GM12873 (cell line): Measurements from ENCODE around the gene FBLIM1.

Source experiments
- TF ChIP-seq, protein P1 (sequence below): IDR thresholded peaks from 2 replicates; pipeline ENCODE4 v1.5.1; 2012; ENCODE audit warnings: low read depth, mild to moderate bottlenecking, moderate library complexity, low read length, control low read depth; ENCODE audit not compliant: insufficient read depth; ENCODE audit errors: missing control alignments

The FBLIM1 gene

DNA sequence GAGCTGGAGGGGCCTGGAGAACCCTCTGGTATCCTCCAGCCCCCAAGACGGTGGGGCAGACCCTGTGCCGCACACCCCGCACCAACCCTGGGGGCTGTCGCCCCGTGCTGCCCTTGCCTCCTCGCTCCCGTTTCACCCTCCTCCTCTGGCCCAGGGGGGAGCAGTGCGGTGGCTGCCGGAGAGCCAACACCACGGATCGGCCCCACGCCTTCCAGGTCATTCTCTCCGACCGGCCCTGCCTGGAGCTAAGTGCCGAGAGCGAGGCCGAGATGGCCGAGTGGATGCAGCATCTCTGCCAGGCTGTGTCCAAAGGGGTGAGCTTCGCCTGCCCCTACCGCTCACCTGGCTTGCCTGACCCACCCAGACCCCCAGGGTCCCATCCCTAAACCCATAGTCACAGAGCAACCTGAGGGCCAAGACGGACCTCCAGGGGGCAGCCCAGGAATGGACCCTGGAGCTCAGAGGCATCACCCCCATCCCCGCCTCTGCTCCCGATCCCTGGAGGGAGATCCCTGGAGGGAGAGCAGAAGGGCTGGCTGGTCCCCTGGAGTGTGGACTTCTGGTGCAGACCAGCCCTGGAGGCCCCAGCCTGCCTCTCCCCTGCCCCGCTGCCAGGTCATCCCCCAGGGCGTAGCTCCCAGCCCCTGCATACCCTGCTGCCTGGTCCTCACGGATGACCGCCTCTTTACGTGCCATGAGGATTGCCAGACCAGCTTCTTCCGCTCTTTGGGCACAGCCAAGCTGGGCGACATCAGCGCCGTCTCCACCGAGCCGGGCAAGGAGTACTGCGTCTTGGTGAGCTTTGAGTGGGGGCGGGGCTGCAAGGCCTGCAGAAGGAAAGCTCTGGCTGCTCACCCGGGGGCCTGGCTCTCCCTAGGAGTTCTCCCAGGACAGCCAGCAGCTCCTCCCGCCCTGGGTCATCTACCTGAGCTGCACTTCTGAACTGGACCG, 26.6 kb upstream of the FBLIM1 start:
- TF ChIP-seq, protein P1, sequence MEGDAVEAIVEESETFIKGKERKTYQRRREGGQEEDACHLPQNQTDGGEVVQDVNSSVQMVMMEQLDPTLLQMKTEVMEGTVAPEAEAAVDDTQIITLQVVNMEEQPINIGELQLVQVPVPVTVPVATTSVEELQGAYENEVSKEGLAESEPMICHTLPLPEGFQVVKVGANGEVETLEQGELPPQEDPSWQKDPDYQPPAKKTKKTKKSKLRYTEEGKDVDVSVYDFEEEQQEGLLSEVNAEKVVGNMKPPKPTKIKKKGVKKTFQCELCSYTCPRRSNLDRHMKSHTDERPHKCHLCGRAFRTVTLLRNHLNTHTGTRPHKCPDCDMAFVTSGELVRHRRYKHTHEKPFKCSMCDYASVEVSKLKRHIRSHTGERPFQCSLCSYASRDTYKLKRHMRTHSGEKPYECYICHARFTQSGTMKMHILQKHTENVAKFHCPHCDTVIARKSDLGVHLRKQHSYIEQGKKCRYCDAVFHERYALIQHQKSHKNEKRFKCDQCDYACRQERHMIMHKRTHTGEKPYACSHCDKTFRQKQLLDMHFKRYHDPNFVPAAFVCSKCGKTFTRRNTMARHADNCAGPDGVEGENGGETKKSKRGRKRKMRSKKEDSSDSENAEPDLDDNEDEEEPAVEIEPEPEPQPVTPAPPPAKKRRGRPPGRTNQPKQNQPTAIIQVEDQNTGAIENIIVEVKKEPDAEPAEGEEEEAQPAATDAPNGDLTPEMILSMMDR = no peak

DNA sequence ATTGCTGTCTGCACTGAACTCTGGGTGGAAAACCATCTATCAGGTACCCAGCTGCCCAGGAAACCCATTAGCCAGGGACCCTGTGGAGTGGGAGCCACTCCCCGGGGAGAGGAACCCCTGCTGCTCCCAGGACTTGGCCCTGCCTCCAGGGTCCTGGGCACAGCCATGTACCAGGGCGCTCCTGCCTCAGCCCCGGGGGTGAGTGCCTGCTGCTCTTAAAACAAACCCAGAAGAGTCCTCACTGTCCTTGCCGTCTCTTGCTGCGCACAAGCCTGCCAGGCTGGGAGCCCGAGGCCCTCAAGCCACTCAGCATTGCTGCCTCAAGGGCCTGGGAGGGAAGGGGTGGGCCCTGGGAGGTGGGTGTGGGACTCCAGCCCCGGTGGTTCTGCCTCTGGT, 25.9 kb upstream of the FBLIM1 start:
- TF ChIP-seq, protein P1 = no peak

DNA sequence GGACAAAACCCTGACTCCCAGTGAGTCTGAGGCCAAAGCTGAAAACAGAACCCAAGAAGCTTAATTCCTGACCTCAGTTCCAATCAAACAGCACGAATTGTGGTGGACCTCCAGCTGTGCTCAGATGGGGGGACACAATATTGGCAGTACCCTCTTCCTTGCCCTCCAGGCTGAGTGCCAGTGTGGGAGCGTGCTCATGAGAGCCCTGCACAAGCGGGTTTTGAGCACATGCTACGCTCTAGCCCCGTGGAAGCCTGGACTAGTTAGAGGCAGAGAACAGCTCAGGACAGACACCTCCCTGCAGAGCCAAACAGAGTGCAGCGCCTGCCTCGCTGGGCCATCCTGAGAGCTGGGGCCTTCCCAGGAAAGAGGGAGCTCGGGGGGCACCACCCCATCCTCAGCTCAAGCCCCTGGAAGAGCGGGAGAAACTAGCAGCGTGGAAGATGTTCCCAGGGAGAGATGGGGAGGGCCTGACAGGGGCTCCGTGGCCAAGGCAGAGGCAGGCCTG, 25.3 kb upstream of the FBLIM1 start:
- TF ChIP-seq, protein P1 = no peak

DNA sequence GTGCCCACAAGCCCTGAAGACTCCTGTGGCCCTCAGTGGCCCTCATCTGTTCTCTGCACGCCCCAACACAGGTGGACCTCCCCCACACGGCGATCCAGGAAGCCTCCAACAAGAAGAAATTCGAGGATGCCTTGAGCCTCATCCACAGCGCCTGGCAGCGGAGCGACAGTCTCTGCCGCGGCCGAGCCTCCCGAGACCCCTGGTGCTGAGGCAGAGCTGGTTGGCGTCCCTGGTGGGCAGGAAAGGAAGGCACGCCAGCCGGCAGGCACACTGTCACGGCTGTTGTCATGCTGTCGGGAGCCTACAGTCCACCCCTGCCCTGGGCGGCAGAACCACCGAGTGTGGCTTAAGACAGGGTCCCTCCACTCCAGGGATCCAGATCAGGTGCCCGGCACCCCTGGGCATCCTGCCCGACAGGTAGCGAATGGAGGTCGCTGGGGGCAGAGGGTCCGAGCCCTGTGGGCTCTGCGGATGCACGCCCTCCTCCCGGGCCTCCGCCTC, 24.8 kb upstream of the FBLIM1 start:
- TF ChIP-seq, protein P1 = no peak

DNA sequence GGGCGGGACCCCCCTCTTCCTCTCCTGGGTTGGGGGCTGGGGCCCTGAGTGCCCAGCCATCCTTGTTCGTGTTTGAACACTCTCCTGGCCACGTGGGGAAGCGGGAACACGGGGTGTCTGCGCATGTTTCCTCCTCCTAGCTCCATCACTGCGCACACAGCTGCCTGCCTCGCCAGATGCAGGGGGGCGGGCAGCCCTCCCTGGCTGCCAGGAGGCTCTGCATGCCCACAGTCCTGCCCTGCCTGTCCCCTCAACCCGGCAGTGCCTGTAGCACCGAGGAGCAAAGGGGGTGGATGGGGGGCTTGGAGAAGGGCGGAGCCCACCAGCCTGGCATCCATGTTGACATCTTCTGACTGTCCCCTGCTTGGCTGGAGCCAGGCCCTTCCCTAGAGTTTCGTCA, 24.3 kb upstream of the FBLIM1 start:
- TF ChIP-seq, protein P1 = no peak

DNA sequence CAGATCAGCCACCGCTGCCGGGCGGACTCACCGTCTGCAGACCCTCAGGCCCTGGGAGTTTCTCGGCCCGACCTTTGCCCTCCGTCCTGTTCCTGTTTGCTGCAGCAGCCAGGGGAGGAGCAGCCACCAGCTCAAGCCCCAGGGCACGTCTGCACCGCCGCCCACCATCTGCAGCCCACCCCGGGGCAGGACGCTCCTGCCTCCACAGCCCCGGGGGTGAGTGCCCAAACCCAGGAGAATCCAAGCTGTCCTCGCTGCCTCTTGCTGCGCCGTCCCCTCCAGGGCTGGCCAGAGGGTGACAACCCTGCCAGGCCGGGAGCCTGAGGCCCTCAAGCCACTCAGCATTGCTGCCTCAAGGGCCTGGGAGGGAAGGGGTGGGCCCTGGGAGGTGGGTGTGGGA, 23.7 kb upstream of the FBLIM1 start:
- TF ChIP-seq, protein P1 = no peak

DNA sequence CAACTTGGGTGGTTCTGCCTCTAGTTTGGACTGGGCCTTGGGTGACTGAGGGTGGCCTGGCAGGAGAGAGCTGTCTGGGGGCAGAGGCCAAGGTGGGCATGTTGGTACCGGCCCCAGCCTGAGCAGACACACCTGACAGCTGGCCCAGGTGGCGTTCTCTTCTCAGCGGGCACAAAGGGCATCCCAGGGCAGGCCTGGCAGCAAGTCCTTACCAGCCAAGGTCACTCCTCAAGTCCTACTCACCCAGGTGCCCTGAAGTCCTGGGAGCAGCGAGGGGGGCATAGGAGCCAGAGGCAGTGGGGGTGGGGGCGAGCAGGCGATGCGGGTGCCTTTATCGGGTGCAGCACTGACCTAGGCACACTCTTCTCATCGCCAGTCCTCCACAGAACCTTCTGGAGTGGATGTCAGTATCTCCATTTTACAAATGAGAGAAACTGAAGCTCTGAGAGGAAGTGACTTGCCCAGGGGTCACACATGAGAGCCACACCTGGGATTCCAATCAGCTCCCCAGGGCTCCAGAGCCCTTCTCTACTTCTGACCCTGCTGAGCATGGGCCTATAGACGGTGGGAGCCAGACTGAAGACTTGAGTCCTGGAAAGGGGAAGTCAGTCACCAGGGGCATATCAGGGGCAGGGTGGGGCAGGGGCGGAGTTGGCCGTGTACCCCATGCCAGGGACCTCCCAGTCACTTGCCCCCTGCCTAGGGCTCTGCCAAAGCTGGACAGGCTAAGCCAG, 23.1 kb upstream of the FBLIM1 start:
- TF ChIP-seq, protein P1 = no peak
